Heart left ventricle (tissue), 16 donors: ENCODE data around the gene PKDCC. TPM values are rescaled to one million over a fixed set of nuclear protein-coding genes. Genes with fewer than 3 reads are reported as not detected.

ENCODE experiments used
- ATAC-seq, 4 donors: fragments of 200-7000 bp; cut with Tn5 transposase; one replicate each; pipeline ENCODE4 v1.9.1; 2020 to 2022; ENCODE audit warnings: moderate library complexity in 4 of 4, mild to moderate bottlenecking in 3 of 4, moderate number of reproducible peaks in 1 of 4
- DNase-seq, 5 donors: peaks; one replicate each; pipeline ENCODE4 v3.0.0-alpha.2; 2020
- H3K27ac ChIP-seq, 12 donors: fragments of 200-600 bp; sonication (generic) in 4 of 12; one replicate each; pipeline versions ENCODE4 v1.5.0 to v1.8.0; 2016 to 2022; ENCODE audit warnings: mild to moderate bottlenecking in 2 of 12
- H3K27me3 ChIP-seq, 9 donors: fragments of 200-600 bp; sonication (generic) in 2 of 9; one replicate each; pipeline versions ENCODE4 v1.5.1 to v1.8.0; 2016 to 2022; ENCODE audit warnings: mild to moderate bottlenecking in 3 of 9
- H3K36me3 ChIP-seq, 9 donors: fragments of 200-600 bp; sonication (generic) in 2 of 9; one replicate each; pipeline versions ENCODE4 v1.5.0 to v1.8.0; 2018 to 2022; ENCODE audit warnings: mild to moderate bottlenecking in 2 of 9
- H3K4me1 ChIP-seq, 12 donors: fragments of 200-600 bp; sonication (generic) in 4 of 12; one replicate each; pipeline versions ENCODE4 v1.5.0 to v1.8.0; 2016 to 2022; ENCODE audit warnings: mild to moderate bottlenecking in 3 of 12
- H3K4me3 ChIP-seq, 12 donors: fragments of 200-600 bp; sonication (generic) in 4 of 12; one replicate each; pipeline versions ENCODE4 v1.5.0 to v1.8.0; 2017 to 2022; ENCODE audit warnings: mild to moderate bottlenecking in 9 of 12, moderate library complexity in 4 of 12
- H3K9me3 ChIP-seq, 12 donors: fragments of 200-600 bp; sonication (generic) in 4 of 12; one replicate each; pipeline versions ENCODE4 v1.5.0 to v1.8.0; 2016 to 2022; ENCODE audit warnings: mild to moderate bottlenecking in 1 of 12
- POLR2A ChIP-seq, 2 donors: fragments of 450-650 bp; IDR thresholded peaks; one replicate each; pipeline ENCODE4 v1.6.1; 2017; ENCODE audit warnings: antibody characterized with exemption in 2 of 2, mild to moderate bottlenecking in 2 of 2, moderate library complexity in 2 of 2
- WGBS, 4 donors: extraction: QIAGEN DNeasy Blood & Tissue Kit in 2 of 4; methylation state at CpG; one replicate each; pipeline versions ENCODE4 v1.1.5 to v1.1.7; 2013 to 2018; 5-methylcytosine and 5-hydroxymethylcytosine counted together
- intact Hi-C, 10 donors: fragments of 100-400 bp; cut with DNase I; formaldehyde crosslinking; loops; one replicate each; pipeline versions ENCODE4 v1.11.1 to v1.14.2; 2022
- polyA plus RNA-seq, 2 donors: library from polyadenylated mRNA; stranded (reverse); fragments of 200-250 nt; gene quantifications; one replicate each; pipeline ENCODE4 v1.2.3, GENCODE V29; 2013
- total RNA-seq, 9 donors: library from RNA; depleted of rRNA in 2 of 9; stranded (reverse); fragments of >200 nt in 2 of 9; fragmentation: NEBNext Ultra II Directional in 3 of 9; extraction: Animal tissue kit (Norgen Biotek cat#: 25700) in 3 of 9; gene quantifications; one replicate each; pipeline versions ENCODE4 v1.1.0 to v1.2.4, GENCODE V29; 2016 to 2023
- TF ChIP-seq, protein P1 (sequence below), 12 donors: fragments of 200-600 bp; sonication (generic) in 4 of 12; IDR thresholded peaks; one replicate each; pipeline versions ENCODE4 v1.5.0 to v1.8.0; 2018 to 2022; ENCODE audit warnings: antibody characterized with exemption in 12 of 12, mild to moderate bottlenecking in 5 of 12
- donor health status: ischemic (EF 13 %, LVEDD 7.1; RV severe dilation, severe dysfunction).
- donor health status: healthy with polysubstance abuse.
- donor health status: DM: no; HTN: yes; CAD: no.
- donor health status: DM: no; HTN: no; CAD: no.
- donor health status: ischemic (EF 25% LVEDD 6.9; RV normal size, moderate dysfunction).
- donor health status: ischemic (EF 25% LVEDD 5.7; RV mildly dilated, moderate dysfunction).
- donor health status: healthy.
- donor health status: DM: yes; HTN: yes; CAD: no.
- donor health status: ischemic (EF 35%, LVEDD 5.7; RV mildly dilated, moderate dysfunction).
- donor health status: nonischemic (EF 11% LVEDD 7.7; RV severe dilation, severe dysfunction).
- donor health status: DM: yes; HTN: yes; CAD: no.
- donor health status: PGD.
- donor health status: ischemic (EF 29% LVEDD 5.4; RV normal size, mild dysfunction).
- donor health status: nonischemic (EF 23%, LVEDD 6.1; RV moderate dilation, normal function).

The PKDCC gene
- total and polyA plus RNA-seq, 11 donors: 22.7 to 124 (median 53.2) TPM

DNA sequence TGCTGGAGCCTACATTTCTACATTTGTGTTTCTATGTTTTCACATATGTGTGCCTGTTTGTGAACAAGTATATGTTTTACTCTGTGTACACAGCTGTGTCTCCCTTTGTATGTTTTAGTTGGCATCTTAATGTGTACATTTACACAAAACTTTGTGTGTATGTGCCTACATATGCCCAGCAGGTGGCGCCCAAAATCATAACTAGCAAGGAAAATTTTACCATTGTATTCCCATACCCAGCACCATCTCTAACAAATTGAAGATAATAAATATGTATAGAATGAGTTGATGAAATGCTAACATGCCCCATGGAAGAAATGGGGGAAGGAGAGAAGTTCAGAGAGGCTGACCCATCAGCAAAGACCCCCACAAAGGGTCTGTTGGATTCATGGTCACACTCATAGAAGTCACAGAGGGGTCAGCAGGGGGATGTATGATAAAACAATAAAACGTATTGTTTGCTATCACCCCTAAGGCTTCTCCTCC is 48.1 kb downstream of the PKDCC start:
- Histone ChIP-seq H3K9me3 (peaks cover 0 to 12% (median 0%) of the 10 kb centered on the region in 12 donors), H3K4me1 (peaks cover 0 to 64% (median 11%) of the 10 kb centered on the region in 12 donors), H3K27ac (no peak overlapping the region), H3K4me3 (no peak overlapping the region), H3K27me3 (no peaks in the 10 kb centered on the region), H3K36me3 (no peaks in the 10 kb centered on the region)
- peak; percentile 59 to 79 (median 73) for DNase-seq
- ATAC-seq: peak in 3 of 4 donors; percentile 30 to 55 (median 50)
- intact Hi-C loops: loop anchor here (1.0 to 10.0 kb wide), 16 partner anchors 99 to 269 kb away; partner anchors contain the start of gene COX7A2L (in 8 of the 10)
- WGBS, 4 donors: 23 to 42% (median 36%) methylated on average over 2 of the region's 2 CpGs
- no peak for TF ChIP-seq POLR2A (IDR thresholded peaks at IDR 0.05)
- TF ChIP-seq, protein P1, sequence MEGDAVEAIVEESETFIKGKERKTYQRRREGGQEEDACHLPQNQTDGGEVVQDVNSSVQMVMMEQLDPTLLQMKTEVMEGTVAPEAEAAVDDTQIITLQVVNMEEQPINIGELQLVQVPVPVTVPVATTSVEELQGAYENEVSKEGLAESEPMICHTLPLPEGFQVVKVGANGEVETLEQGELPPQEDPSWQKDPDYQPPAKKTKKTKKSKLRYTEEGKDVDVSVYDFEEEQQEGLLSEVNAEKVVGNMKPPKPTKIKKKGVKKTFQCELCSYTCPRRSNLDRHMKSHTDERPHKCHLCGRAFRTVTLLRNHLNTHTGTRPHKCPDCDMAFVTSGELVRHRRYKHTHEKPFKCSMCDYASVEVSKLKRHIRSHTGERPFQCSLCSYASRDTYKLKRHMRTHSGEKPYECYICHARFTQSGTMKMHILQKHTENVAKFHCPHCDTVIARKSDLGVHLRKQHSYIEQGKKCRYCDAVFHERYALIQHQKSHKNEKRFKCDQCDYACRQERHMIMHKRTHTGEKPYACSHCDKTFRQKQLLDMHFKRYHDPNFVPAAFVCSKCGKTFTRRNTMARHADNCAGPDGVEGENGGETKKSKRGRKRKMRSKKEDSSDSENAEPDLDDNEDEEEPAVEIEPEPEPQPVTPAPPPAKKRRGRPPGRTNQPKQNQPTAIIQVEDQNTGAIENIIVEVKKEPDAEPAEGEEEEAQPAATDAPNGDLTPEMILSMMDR (IDR thresholded peaks at IDR 0.05): peak; percentile 77 to 93 (median 85)

DNA sequence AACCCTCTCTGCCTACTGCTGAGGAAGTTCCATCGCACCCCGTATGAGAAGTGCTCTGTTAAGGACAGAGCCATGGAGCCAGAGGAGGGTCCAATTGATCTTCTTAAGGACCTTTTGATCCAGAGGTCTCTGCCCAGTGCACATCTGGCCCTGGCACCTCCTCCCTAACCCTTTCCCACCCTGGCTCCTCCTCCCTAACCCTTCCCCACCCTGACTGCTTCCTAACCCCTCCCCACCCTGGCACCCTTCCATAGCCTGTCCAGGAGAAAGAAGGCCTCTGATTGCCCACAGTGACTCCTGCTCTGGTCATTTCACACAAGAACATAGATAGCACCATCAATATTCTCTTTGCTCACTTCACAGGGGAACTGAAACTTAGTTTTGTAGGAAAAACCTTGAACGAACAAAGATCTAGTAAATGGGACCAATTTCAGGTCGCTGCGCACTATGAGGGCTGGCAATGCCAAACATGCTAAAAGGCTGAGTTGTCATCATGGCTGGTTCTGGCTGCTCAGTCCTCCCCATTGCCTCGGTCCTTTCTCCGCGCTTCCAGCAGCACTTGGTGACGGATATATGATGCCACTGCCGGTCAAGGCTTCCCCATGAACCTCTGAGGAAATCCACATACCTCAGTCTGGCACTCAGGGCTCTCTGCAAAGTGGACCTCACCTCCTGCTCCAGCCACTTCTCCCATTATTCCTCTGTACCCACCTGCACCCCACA is 49.2 kb downstream of the PKDCC start:
- H3K4me3 ChIP-seq: no peak overlapping the region
- H3K9me3 ChIP-seq: peaks cover 0 to 12% (median 0%) of the 10 kb centered on the region in 12 donors
- no peaks in the 10 kb centered on the region for H3K36me3 ChIP-seq
- TF ChIP-seq POLR2A (IDR thresholded peaks at IDR 0.05): no peak
- TF ChIP-seq, protein P1 (IDR thresholded peaks at IDR 0.05): no peak
- H3K4me1 ChIP-seq: peaks cover 0 to 70% (median 19%) of the 10 kb centered on the region in 12 donors
- H3K27ac ChIP-seq: peak overlapping the region in 1 of 12 donors; percentile 91
- DNase-seq (no peak), ATAC-seq (no peak)
- intact Hi-C loops: loop anchor here (1.0 to 10.0 kb wide), 15 partner anchors 98 to 268 kb away; partner anchors contain the start of gene COX7A2L (in 7 of the 10)
- H3K27me3 ChIP-seq: no peaks in the 10 kb centered on the region
- WGBS, 4 donors: 70 to 91% (median 87%) methylated on average over 10 of the region's 10 CpGs

DNA sequence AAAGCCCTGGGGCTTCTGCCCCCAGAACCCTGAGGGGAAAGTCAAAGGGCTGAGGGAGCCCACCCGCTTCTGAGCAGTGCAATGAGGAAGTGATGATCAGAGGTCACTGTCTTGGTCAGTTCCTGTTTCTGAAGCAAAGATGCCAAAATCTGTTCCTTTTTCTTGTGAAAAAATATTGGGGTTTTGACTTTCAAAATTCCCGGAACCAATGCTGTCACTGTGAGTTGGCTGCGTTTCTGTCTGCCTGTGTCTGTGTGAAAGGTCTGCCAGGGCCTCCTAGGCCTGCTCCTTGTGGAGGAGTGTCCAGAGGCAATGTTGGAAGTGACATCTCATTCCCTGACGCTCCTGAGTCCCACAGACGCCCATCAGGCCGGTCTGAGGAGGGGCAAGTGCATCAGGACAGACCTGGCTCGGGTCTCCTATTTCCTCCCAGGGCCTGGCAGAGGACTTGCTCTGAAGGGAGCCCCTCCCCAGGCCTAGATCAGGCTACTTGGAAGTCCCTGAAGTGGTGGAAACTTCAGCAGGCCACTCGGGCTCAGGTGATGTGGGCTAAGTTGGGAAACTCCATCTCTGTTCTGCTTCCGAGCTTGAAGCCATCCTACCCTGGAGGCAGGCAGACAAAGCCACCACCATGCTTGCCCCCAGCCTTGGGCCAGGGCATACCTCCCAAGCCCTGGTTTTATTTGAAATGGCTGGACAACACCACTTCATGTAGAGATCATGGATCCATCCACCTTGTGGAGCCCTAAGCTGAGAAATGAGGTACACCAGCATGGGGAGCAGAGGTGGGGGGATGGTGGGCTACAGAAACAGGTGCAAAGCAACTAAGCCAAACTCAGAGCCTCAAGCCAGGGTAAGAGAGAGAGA is 51.0 kb downstream of the PKDCC start:
- no peaks in the 10 kb centered on the region for H3K27me3 ChIP-seq
- peak overlapping the region; percentile 12 to 91 (median 60) for H3K27ac ChIP-seq
- intact Hi-C loops: loop anchor here in 7 of 10 donors (5.0 to 10.0 kb wide), 7 partner anchors 96 to 266 kb away; partner anchors contain the start of gene COX7A2L (in 4 of the 7)
- ATAC-seq (peak; percentile 19 to 49 (median 30)), DNase-seq (peak in 4 of 5 donors; percentile 38 to 48 (median 43))
- 42 to 57% (median 53%) methylated on average over 7 to 9 of the region's 9 CpGs for whole genome bisulfite sequencing, 4 donors
- H3K4me1 ChIP-seq: peaks cover 0 to 78% (median 30%) of the 10 kb centered on the region in 12 donors
- H3K36me3 ChIP-seq: no peaks in the 10 kb centered on the region
- H3K4me3 ChIP-seq: no peak overlapping the region
- peaks cover 0 to 12% (median 0%) of the 10 kb centered on the region in 12 donors for H3K9me3 ChIP-seq
- TF ChIP-seq, protein P1 (IDR thresholded peaks at IDR 0.05): no peak
- TF ChIP-seq POLR2A (IDR thresholded peaks at IDR 0.05): no peak
